ENCODE measurements around the gene ZNF407. TPM values are rescaled to one million over a fixed set of nuclear protein-coding genes. Genes with fewer than 3 reads are reported as not detected.

ZNF407 gene
- total RNA-seq, 1 experiment from 2014 or later = 15.9 TPM

- DNase-seq (ENCODE audit: low spot score) = no peak
- intact Hi-C loops (cut with micrococcal nuclease; ENCODE audit: unreplicated experiment) = no loop called here
- no peak overlapping the region for H3K4me3 ChIP-seq (ENCODE audit: low read depth, low read length, poor library complexity, severe bottlenecking)
- H3K27me3 ChIP-seq (replicated peaks; ENCODE audit: insufficient read depth, low read depth, low read length, poor library complexity) = no peaks in the 10 kb centered on the region
- no peak overlapping the region for H3K27ac ChIP-seq (ENCODE audit: low read depth, low read length, poor library complexity, severe bottlenecking)
- H3K4me1 ChIP-seq (ENCODE audit: insufficient read depth, low read length, poor library complexity, severe bottlenecking) = no peaks in the 10 kb centered on the region
- H3K36me3 ChIP-seq (ENCODE audit: insufficient read depth, low read length, poor library complexity, severe bottlenecking) = no peaks in the 10 kb centered on the region
- no peaks in the 10 kb centered on the region for H3K9me3 ChIP-seq (ENCODE audit: low read depth, low read length, poor library complexity, severe bottlenecking)
- POLR2A ChIA-PET (ENCODE audit: low non-redundant PET) = no interaction called here
- no peak for TF ChIP-seq EZH2 (IDR thresholded peaks at IDR 0.05; ENCODE audit: borderline replicate concordance, low read depth, low read length, poor library complexity, severe bottlenecking)
- TF ChIP-seq, protein P1, sequence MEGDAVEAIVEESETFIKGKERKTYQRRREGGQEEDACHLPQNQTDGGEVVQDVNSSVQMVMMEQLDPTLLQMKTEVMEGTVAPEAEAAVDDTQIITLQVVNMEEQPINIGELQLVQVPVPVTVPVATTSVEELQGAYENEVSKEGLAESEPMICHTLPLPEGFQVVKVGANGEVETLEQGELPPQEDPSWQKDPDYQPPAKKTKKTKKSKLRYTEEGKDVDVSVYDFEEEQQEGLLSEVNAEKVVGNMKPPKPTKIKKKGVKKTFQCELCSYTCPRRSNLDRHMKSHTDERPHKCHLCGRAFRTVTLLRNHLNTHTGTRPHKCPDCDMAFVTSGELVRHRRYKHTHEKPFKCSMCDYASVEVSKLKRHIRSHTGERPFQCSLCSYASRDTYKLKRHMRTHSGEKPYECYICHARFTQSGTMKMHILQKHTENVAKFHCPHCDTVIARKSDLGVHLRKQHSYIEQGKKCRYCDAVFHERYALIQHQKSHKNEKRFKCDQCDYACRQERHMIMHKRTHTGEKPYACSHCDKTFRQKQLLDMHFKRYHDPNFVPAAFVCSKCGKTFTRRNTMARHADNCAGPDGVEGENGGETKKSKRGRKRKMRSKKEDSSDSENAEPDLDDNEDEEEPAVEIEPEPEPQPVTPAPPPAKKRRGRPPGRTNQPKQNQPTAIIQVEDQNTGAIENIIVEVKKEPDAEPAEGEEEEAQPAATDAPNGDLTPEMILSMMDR (conservative IDR thresholded peaks at IDR 0.05; ENCODE audit: low read depth, low read length) = no peak
- CTCF ChIA-PET = no interaction called here
- BruUV-seq (replicated peaks) = no TSS peak
Measured at GRCh38 chr18:74876630-74877243, 279.1 kb downstream of the ZNF407 start.

- BruUV-seq (replicated peaks) = no TSS peak
- no peak overlapping the region for H3K4me3 ChIP-seq (ENCODE audit: low read depth, low read length, poor library complexity, severe bottlenecking)
- no peak for TF ChIP-seq EZH2 (IDR thresholded peaks at IDR 0.05; ENCODE audit: borderline replicate concordance, low read depth, low read length, poor library complexity, severe bottlenecking)
- TF ChIP-seq, protein P1 (conservative IDR thresholded peaks at IDR 0.05; ENCODE audit: low read depth, low read length) = no peak
- H3K27me3 ChIP-seq (replicated peaks; ENCODE audit: insufficient read depth, low read depth, low read length, poor library complexity) = no peaks in the 10 kb centered on the region
- no peak overlapping the region for H3K27ac ChIP-seq (ENCODE audit: low read depth, low read length, poor library complexity, severe bottlenecking)
- ChIA-PET CTCF (no interaction called here), POLR2A (ENCODE audit: low non-redundant PET) (no interaction called here)
- no peaks in the 10 kb centered on the region for H3K36me3 ChIP-seq (ENCODE audit: insufficient read depth, low read length, poor library complexity, severe bottlenecking)
- intact Hi-C loops (cut with micrococcal nuclease; ENCODE audit: unreplicated experiment) = no loop called here
- no peak for DNase-seq (ENCODE audit: low spot score)
- H3K4me1 ChIP-seq (ENCODE audit: insufficient read depth, low read length, poor library complexity, severe bottlenecking) = no peaks in the 10 kb centered on the region
- H3K9me3 ChIP-seq (ENCODE audit: low read depth, low read length, poor library complexity, severe bottlenecking) = no peaks in the 10 kb centered on the region
Measured at GRCh38 chr18:74878267-74878666, 280.6 kb downstream of the ZNF407 start.

- no peak overlapping the region for H3K27ac ChIP-seq (ENCODE audit: low read depth, low read length, poor library complexity, severe bottlenecking)
- intact Hi-C loops (cut with micrococcal nuclease; ENCODE audit: unreplicated experiment) = no loop called here
- no peaks in the 10 kb centered on the region for H3K36me3 ChIP-seq (ENCODE audit: insufficient read depth, low read length, poor library complexity, severe bottlenecking)
- ChIA-PET POLR2A (ENCODE audit: low non-redundant PET) (no interaction called here), CTCF (no interaction called here)
- no TSS peak for BruUV-seq (replicated peaks)
- DNase-seq (ENCODE audit: low spot score) = no peak
- no peaks in the 10 kb centered on the region for H3K4me1 ChIP-seq (ENCODE audit: insufficient read depth, low read length, poor library complexity, severe bottlenecking)
- H3K4me3 ChIP-seq (ENCODE audit: low read depth, low read length, poor library complexity, severe bottlenecking) = no peak overlapping the region
- no peaks in the 10 kb centered on the region for H3K9me3 ChIP-seq (ENCODE audit: low read depth, low read length, poor library complexity, severe bottlenecking)
- no peaks in the 10 kb centered on the region for H3K27me3 ChIP-seq (replicated peaks; ENCODE audit: insufficient read depth, low read depth, low read length, poor library complexity)
- TF ChIP-seq EZH2 (IDR thresholded peaks at IDR 0.05; ENCODE audit: borderline replicate concordance, low read depth, low read length, poor library complexity, severe bottlenecking) = no peak
- TF ChIP-seq, protein P1 (conservative IDR thresholded peaks at IDR 0.05; ENCODE audit: low read depth, low read length) = no peak
Measured at GRCh38 chr18:74880706-74881278, 283.1 kb downstream of the ZNF407 start.

Data from A673 (cell line).